BJ (cell line): Measurements from ENCODE around the gene ALMS1. TPM values are rescaled to one million over a fixed set of nuclear protein-coding genes. Genes with fewer than 3 reads are reported as not detected.

Experiments
- CTCF ChIA-PET: fragments of 350-600 bp; formaldehyde crosslinking; extraction: SDS; loops from one replicate; lab custom pipeline; 2021; ENCODE audit warnings: antibody characterized with exemption, inconsistent platforms; lab: Yijun Ruan, JAX
- POLR2A ChIA-PET: fragments of 300-600 bp; sonication (Branson Sonifier 250); formaldehyde crosslinking; extraction: SDS; loops from one replicate; lab custom pipeline; 2021; ENCODE audit warnings: antibody characterized with exemption; lab: Charles Lee
- DNase-seq: peaks from one replicate; pipeline ENCODE4 v3.0.0-alpha.2; 2011; ENCODE audit warnings: low read depth
- H3K27me3 ChIP-seq: 2 replicates; pipeline ENCODE4 v1.6.0; 2011; ENCODE audit warnings: low read length; ENCODE audit not compliant: control insufficient read depth, insufficient read depth
- H3K36me3 ChIP-seq: 2 replicates; pipeline ENCODE4 v1.5.1; 2011; ENCODE audit warnings: low read length; ENCODE audit not compliant: control insufficient read depth, insufficient read depth
- H3K4me3 ChIP-seq: 2 replicates; pipeline ENCODE4 v1.5.1; 2011; ENCODE audit warnings: low read depth, mild to moderate bottlenecking, control low read depth, low read length
- polyA plus RNA-seq: library from polyadenylated mRNA; depleted of rRNA; stranded (reverse); fragments of >200 nt; gene quantifications from 2 replicates; pipeline ENCODE4 v1.2.3, GENCODE V29; 2011
- TF ChIP-seq, protein P1 (sequence below): IDR thresholded peaks from 2 replicates; pipeline ENCODE4 v1.5.1; 2011; ENCODE audit warnings: low read depth, mild to moderate bottlenecking, control low read depth, inconsistent platforms, low read length, moderate library complexity; ENCODE audit not compliant: insufficient read depth

ALMS1 gene
- polyA plus RNA-seq, 1 experiment: 10.3 TPM

DNA sequence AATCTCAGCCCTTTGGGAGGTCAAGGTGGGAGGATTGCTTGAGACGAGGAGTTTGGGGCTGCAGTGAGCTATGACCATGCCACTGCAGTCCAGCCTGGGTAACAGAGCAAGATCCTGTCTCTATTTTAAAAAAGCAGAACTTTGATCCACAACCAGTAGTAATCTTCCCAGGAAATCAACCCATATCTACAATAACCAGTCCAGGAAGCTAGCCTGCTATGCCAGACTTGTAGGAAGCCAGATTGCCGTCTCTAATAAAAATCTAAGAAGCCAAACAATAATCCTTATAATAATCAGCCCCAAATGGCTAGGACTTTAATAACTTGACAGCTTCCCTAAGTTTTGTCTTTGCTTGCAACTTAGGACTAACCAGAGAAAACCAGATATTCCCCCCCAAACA, 9.0 kb upstream of the ALMS1 start:
- POLR2A ChIA-PET: no interaction called here
- H3K4me3 ChIP-seq: no peak overlapping the region
- DNase-seq: no peak
- peaks cover 4% of the 10 kb centered on the region; the same call in 1 of the 2 replicates for H3K27me3 ChIP-seq
- CTCF ChIA-PET: no interaction called here
- TF ChIP-seq, protein P1, sequence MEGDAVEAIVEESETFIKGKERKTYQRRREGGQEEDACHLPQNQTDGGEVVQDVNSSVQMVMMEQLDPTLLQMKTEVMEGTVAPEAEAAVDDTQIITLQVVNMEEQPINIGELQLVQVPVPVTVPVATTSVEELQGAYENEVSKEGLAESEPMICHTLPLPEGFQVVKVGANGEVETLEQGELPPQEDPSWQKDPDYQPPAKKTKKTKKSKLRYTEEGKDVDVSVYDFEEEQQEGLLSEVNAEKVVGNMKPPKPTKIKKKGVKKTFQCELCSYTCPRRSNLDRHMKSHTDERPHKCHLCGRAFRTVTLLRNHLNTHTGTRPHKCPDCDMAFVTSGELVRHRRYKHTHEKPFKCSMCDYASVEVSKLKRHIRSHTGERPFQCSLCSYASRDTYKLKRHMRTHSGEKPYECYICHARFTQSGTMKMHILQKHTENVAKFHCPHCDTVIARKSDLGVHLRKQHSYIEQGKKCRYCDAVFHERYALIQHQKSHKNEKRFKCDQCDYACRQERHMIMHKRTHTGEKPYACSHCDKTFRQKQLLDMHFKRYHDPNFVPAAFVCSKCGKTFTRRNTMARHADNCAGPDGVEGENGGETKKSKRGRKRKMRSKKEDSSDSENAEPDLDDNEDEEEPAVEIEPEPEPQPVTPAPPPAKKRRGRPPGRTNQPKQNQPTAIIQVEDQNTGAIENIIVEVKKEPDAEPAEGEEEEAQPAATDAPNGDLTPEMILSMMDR: no peak
- H3K36me3 ChIP-seq: no peaks in the 10 kb centered on the region

DNA sequence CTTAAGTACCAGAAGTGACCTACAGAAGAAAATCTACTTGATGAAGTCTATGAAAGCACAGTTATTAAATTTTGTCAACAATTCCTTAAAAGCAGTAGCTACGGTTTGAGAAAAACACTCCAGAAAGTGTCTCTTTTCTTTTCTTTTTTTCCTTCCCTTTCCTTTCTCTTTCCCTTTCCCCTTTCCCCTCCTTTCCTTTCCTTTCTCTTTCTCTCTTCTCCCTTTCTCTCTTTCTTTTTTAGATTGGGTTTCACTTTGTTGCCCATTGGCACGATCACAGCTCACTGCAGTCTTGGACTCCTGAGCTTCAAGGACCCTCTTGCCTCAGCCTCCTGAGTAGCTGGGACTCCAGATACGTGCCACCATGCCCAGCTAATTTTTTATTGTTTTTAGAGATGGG, 2.6 kb upstream of the ALMS1 start:
- CTCF ChIA-PET: no interaction called here
- no peaks in the 10 kb centered on the region for H3K36me3 ChIP-seq
- no peak overlapping the region for H3K4me3 ChIP-seq
- TF ChIP-seq, protein P1: no peak
- no peak for DNase-seq
- POLR2A ChIA-PET: no interaction called here
- peaks cover 4% of the 10 kb centered on the region; the same call in 1 of the 2 replicates for H3K27me3 ChIP-seq

DNA sequence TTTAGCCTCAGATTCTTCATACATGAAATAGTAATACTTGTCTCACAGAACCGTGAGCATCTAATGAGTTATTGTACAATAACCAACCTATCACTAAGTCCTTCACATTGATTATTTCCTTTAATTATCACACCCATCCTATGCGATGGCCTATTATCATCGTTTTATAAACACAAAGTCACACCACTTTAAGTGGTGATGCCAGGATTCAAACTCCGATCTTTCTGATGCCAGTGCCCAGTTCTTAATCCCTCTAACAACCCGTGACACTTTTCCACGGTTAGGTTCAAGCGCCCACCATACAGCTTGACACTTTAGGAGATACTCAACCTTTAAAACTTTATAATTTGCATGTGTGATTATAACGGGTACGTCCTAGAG, 523 bp upstream of the ALMS1 start:
- ChIA-PET CTCF (no interaction called here), POLR2A (no interaction called here)
- peaks cover 3% of the 10 kb centered on the region; the same call in 1 of the 2 replicates for H3K27me3 ChIP-seq
- no peaks in the 10 kb centered on the region for H3K36me3 ChIP-seq
- TF ChIP-seq, protein P1: no peak
- peak overlapping the region; percentile 91 for H3K4me3 ChIP-seq
- DNase-seq: no peak

DNA sequence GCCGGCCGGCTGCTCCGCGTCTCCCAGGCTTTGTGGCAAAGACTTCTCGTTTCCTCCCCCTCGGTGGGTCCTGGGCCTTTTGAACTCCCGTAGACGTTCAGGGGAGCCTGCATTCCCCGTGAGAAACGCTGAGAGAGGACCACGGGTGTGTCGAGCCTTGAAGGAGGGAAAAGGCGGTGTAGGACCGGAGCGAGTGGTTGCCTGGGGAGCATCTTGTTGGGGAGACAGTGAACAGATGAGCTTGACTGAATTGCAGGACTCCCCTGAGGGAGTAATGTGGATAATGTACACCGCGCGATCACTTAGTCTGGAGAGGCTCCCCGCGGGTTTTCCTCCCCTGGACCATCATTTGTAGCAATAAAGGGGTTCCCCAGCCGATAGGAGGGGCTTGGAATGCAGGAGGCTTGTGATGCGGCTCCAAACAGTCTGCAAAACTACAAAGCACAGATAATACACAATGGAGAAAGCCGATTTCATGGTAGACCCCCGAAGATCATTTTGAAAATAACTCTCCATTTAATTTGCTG, 769 bp downstream of the ALMS1 start:
- Histone ChIP-seq H3K27me3 (no peaks in the 10 kb centered on the region), H3K36me3 (no peaks in the 10 kb centered on the region), H3K4me3 (peak overlapping the region; percentile 91)
- ChIA-PET CTCF (interaction anchor here (1.0 to 1.2 kb wide), 2 partner anchors 22 to 96 kb away, joined by 3 read pairs; no protein-coding TSS in a partner anchor), POLR2A (no interaction called here)
- DNase-seq: no peak
- TF ChIP-seq, protein P1: no peak; the same call in 1 of the 2 replicates

DNA sequence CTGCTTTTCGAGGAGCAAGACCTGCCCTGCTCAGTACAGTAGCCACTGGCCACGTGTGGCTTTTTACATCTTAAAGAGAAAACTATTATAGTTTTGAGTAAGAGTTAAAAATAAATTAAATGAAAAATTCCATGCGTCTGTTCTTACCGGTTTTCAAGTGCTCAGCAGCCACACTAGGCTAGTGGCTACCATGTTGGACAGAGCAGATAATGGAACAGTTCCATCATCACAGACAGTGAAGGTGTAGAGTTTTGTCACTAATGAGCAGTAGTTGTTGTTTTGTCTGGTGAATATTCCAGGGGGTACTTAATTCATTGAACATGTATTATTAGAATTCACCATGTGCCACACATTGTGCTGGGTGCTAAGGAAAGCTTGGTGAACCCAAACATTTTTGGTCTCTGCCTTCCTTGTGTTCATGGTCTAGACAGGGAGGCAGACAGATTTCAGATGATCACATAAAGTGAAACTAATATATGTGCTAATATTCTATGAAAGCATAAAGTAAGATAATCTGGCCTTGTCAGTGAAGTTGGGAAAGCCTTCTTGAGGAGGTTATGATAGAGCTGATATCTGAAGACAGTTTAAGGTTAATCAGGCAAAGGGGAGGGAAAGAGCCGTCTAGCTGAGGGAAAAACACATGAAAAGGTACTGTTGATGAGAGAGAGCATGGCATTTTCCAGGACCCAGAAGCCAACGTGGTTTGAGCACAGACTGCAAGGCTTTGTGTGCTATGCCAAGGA, 1.4 kb downstream of the ALMS1 start:
- no peak for DNase-seq
- Histone ChIP-seq H3K4me3 (peak overlapping the region; percentile 91), H3K27me3 (no peaks in the 10 kb centered on the region), H3K36me3 (no peaks in the 10 kb centered on the region)
- TF ChIP-seq, protein P1: no peak
- ChIA-PET POLR2A (no interaction called here), CTCF (interaction anchor here (1.0 to 1.2 kb wide), 2 partner anchors 22 to 96 kb away, joined by 3 read pairs; no protein-coding TSS in a partner anchor)
